ENCODE measurements around the gene NRXN2.
"Not testable (repeated sequence)": the region's sequence is repeated elsewhere in the genome, so short reads cannot be mapped to it uniquely, and the experiment has no call there.

Gene NRXN2

DNA sequence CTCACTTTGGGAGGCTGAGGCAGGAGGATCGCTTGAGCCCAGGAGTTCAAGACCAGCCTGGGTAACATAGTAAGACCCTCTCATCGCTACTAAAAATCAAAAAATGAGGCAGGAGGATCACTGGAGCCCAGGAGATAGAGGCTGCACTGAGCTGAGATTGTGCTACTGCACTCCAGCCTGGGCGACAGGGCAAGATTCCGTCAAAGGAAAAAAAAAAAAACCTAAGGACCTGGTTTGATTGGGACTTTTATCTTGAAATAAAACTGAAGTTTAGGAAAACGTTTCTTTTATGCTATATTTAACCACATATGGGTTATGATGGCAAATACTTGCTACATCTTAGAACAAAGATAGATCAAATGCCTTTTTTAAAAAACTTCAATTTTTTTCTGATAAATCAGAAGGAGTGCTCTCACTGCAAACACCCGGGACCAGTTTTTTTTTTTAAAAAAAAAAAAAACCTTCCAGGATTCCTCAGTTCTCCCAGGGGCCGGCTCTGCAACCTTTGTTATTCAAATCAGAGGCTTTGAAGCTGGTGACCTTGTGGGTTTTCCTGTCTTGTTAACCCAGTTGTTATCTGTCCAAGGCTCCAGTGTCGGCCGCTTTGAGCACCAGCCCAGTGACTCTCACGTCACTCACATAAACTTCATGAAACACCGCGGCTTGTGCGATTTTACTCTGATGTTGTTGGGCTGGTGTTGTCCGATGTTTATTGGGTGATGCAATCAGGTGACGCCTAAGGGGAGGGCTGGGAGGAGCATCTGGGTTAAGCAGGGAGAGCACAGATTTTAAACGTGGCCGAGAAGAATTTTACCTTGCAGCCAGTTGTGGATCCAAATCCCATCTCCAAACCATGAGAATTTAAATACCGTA, 156.7 kb downstream of the NRXN2 start:
- no peak for DNase-seq (ENCODE audit: low read depth in 2 of 2)

GRCh38 chr11:64564947-64565889, 157.8 kb downstream of the NRXN2 start:
- DNase-seq (ENCODE audit: low read depth in 2 of 2), result no peak

- no peak for DNase-seq (ENCODE audit: low read depth in 2 of 2)
Measured at GRCh38 chr11:64564419-64564818, 158.6 kb downstream of the NRXN2 start.

GRCh38 chr11:64563966-64564365, 159.0 kb downstream of the NRXN2 start:
- DNase-seq (ENCODE audit: low read depth in 2 of 2), result no peak

GRCh38 chr11:64562723-64563351, 160.2 kb downstream of the NRXN2 start:
- no peak for DNase-seq (ENCODE audit: low read depth in 2 of 2)

DNA sequence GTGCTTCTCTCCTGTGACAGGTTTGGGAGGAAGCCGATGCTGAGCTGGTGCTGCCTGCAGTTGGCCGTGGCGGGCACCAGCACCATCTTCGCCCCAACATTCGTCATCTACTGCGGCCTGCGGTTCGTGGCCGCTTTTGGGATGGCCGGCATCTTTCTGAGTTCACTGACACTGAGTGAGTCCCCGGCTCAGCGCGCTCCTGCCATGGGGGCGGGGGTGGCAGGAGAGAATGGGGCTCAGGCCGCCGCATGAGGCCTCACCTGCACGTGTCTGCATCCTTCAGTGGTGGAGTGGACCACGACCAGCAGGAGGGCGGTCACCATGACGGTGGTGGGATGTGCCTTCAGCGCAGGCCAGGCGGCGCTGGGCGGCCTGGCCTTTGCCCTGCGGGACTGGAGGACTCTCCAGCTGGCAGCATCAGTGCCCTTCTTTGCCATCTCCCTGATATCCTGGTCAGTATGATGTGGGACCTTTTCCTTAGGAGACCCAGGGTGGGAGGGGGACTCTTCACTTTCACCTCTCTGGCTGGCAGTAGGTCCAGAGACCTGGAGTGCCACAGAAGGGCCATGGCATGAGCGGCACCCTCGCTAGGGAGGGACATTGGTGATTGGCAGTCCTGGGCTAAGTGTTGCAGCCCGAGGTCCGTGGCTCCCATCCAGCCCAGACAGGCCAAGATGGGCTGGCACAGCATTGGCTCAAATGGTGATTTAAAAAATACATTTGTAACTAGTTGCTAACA, 160.8 kb downstream of the NRXN2 start:
- no peak for DNase-seq (ENCODE audit: low read depth in 2 of 2)

- DNase-seq (ENCODE audit: low read depth in 2 of 2), result not testable (repeated sequence)
Measured at GRCh38 chr11:64561429-64561828, 161.6 kb downstream of the NRXN2 start.

DNA sequence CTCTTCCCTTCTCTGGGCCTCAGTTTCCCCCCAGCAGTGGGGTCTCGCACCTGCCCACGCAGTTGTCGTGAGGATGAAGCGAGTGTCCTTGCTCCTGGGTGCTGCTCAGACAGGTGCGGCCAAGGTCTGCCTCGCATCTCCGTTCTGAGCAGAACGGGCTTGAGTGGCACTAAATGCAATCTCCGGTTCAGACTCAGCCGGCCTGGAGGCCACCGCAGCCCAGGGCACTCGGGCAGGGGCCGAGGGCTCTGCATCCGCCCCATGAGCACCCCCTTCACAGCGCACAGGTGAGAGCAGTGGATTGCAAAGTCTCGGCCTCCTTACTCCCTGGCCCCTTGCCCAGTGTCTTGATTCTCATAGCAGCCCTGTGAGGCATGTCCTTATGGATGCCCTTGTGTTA, 162.1 kb downstream of the NRXN2 start:
- no peak for DNase-seq (ENCODE audit: low read depth in 2 of 2)

GRCh38 chr11:64560139-64560771, 162.7 kb downstream of the NRXN2 start:
- no peak for DNase-seq (ENCODE audit: low read depth in 2 of 2)

GRCh38 chr11:64559351-64560138, 163.5 kb downstream of the NRXN2 start:
- DNase-seq (ENCODE audit: low read depth in 2 of 2), result no peak

DNA sequence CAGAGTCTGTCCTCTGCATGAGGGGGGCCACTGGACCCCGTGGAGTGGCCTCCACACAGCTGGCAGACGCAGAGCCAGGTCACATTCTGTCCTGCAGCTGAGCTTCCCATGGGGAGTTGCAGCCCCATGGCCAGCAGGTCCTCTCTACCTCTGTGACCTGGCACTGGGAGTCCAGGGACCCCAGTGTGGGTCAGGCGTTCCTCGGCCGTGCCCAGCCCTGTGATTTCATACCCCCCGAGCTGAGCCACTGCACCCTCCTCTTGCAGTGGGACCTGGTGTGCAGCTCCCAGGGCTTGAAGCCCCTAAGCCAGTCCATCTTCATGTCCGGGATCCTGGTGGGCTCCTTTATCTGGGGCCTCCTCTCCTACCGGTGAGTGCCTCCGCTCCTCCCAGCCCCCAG, 164.1 kb downstream of the NRXN2 start:
- no peak for DNase-seq (ENCODE audit: low read depth in 2 of 2)

DNA sequence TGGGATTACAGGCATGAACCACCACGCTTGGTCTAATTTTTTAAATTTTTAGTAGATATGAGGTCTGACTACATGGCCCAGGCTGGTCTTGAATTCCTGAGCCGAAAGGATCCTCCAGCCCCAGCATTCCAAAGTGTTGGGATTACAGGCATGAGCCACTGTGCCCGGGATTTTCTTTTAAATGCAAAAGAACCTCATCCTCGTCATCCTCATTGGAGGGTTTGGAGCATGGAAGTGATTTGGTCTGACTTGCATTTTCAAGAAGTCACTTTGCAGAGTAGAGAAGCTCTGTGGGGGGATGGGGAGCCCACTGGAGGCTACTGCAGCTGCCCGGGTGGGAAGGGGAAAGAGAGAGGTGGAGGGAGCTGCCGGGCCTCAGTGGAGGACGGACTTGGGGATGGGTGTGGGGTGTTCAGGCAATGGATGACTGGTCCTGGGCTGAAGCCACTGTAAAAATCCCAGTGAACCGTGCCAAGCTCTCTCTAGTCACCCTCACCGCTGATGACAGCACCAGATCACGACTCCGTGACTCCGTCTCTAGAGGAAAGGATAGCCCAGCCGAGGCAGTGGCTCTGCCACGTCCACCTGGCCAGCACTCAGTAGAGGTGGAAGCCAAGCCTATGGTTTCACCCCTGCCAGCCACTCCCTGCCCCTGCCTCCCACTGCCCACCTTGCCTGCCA, 164.8 kb downstream of the NRXN2 start:
- DNase-seq (ENCODE audit: low read depth in 2 of 2), result no peak

DNA sequence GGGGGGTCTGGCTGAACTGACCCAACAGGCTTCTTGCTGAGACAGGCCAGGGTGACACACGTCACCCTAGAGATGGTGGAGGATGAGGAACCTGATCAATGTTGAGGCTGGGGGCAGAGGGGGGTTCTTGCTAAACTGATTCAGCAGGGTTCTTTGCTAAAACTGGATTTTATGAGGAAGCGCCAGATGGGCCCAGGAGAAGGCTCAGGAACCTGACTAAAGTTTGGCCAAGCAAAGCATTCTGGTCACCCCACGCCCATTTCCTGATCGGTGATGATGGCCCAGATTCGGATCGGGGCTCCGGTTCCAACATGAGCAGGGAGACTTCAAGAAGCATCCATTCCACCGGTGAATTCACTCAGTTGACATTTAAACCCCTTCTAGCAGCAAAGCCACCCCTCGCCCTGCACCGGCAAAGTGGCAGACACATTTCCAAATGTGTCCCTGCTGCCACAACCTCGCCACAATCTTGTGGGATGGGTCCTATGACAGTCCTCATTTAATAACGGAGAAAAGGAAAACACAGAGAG, 166.2 kb downstream of the NRXN2 start:
- DNase-seq (ENCODE audit: low read depth in 2 of 2), result no peak
